GM12801 (cell line): ENCODE measurements around the gene KIF21B.

Source experiments
- TF ChIP-seq, protein P1 (sequence below): IDR thresholded peaks from one replicate; pipeline ENCODE4 v1.5.1; 2011; ENCODE audit warnings: control low read depth; ENCODE audit not compliant: insufficient read length; ENCODE audit errors: extremely low read depth

Gene KIF21B

DNA sequence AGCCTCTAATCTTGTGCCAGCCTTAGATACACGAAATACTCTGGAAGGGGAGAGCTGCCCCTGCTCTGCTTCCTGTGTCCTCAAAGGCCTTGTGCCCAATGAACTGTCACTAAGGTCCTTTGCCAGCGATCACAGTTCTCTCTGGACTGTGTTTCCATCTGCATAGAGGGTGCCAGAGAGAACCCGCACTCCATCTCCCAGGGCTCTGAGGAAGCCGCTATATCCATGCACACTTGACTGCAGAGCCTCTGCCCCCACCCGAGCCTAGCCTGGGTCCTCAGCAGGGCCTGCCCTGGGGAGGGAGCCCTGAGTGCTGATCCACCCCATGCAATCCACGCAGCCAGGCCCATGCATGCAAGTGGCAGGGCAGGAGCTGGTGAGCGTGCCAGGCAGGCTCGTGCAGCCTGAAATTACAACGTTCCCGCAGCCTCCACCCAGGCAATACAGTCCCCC, 30.6 kb upstream of the KIF21B start:
- TF ChIP-seq, protein P1, sequence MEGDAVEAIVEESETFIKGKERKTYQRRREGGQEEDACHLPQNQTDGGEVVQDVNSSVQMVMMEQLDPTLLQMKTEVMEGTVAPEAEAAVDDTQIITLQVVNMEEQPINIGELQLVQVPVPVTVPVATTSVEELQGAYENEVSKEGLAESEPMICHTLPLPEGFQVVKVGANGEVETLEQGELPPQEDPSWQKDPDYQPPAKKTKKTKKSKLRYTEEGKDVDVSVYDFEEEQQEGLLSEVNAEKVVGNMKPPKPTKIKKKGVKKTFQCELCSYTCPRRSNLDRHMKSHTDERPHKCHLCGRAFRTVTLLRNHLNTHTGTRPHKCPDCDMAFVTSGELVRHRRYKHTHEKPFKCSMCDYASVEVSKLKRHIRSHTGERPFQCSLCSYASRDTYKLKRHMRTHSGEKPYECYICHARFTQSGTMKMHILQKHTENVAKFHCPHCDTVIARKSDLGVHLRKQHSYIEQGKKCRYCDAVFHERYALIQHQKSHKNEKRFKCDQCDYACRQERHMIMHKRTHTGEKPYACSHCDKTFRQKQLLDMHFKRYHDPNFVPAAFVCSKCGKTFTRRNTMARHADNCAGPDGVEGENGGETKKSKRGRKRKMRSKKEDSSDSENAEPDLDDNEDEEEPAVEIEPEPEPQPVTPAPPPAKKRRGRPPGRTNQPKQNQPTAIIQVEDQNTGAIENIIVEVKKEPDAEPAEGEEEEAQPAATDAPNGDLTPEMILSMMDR, result no peak

DNA sequence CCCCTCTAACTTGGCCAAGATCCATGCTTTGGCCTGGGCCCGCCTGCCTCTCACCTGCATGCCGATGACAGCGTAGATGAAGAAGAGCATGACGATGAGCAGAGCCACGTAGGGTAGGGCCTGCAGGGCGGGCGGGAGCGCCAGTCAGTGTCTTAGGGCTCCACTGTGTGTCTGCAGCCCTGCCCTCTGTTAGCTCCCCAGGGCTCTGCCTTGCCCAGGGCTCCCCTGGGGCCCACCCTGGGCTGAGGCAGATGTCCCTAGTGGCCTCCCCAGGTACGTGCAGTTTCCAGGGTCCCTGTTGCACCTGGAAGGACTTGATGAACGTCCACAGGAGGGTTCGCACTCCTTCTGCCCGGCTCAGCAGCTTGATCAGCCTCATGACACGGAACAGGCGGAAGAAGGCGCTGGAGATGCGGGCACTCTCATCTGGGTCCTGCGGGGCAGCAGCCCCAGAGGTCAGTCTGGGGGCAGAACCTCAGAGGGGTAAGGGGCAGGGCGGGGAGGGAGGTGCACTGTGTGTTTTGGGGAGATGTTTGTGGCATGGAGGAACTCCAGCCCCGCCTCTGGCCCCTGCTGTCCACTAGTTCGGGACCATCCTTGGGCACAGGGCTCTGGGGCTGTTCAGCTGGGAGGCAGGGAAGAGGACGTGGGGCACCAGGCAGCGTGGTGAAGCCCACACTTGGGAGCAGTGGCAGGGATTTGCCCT, 29.8 kb upstream of the KIF21B start:
- TF ChIP-seq, protein P1, result no peak

DNA sequence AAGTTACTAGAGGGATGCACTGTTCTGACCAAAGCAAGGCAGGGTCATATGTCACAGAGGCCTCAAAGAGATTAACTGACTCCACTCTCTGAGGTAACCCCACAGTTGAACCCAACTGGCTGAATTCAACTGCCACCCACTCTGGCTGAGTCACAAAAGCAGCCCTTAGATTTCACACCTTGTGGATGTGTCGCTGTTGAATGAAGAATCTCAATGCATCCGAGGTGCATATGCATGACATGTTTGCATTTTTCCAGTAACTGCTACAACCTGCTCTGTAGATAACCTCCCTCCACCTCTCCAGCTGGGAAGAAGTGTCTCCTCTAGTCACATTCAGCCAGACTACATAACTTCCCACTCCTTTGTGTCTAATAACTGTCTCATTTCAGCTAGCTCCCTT, 27.9 kb upstream of the KIF21B start:
- TF ChIP-seq, protein P1, result no peak

DNA sequence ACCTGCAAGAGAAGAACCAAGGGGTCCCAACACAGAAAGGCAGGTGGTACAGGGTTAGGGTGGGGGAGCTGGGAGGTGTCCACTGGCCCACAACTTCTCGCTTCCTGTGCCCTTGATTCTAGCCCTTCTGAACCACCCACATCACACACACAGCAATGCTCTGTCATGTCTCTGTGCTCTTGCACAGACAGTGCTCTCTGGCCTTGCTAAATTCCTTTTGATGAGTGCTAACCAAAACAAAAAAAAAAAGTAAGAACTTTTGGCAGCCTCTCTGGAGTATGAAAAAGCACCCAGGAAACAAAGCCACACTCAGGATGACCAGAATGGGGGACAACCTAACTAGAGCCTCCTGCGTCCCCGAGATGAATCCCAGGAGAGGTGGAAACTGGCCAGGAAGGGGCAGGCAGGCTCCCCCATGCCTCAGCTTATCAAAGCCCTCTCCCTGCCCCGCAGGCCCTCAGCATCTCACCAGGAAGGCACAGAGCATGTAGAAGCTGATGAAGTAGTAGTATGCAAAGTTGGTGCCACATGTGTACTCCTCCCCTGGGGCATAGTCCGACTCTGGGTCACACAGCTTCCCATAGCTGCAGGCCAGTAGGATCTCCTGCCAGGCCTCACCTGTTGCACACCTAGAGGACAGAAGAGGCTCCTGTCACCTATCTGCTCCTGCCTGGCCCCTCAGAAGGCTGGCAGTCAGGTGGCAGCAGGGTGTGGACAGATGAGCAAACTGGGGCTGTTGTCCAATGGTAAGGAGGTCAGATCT, 27.2 kb upstream of the KIF21B start:
- TF ChIP-seq, protein P1, result no peak

DNA sequence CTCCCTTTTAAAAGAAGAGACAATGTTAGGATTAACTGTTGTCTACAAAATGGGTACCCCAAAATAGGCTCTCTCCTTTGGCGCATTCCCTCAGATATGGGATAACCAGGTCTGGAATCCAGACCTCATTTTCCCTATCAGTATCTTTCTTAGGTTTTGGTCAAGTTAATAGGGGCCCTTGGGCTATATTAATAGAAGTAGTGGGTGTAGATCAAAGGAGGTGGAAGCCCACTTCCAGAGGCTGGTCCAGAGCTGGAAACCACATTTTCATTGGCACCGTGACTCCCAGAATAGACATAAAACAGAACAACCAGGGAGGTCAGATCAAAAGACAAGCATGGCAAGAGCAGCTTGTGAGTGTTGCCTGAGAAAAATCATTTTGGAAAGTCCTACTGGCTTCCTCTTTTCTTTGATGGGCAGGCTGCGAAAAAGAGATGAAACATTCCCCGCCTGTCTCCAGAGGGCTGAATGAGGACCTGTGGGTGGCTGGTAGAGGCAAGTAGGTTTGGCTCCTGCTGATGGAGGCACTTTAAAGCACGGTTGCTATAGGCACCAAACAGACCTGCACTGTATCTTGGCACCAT, 25.8 kb upstream of the KIF21B start:
- TF ChIP-seq, protein P1, result no peak

DNA sequence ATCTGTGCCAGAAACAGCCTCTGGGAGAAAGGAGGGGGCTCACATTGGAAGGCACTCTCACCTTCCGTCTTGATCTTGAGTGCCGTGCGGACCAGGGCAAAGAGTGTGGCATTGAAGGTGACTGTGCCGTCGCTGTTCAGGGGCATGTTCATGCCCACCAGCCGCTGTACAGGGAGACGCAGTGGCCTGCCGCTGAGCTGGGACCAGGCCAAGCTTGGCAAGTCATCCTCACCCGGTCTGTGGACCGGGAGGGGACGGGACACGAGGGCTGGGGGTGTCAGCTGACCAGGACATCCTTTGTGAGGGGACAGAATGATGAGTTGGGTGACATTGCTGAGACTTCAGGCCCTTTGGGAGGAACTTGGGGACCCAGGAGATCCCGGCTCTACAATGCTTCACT, 25.0 kb upstream of the KIF21B start:
- TF ChIP-seq, protein P1, result no peak

DNA sequence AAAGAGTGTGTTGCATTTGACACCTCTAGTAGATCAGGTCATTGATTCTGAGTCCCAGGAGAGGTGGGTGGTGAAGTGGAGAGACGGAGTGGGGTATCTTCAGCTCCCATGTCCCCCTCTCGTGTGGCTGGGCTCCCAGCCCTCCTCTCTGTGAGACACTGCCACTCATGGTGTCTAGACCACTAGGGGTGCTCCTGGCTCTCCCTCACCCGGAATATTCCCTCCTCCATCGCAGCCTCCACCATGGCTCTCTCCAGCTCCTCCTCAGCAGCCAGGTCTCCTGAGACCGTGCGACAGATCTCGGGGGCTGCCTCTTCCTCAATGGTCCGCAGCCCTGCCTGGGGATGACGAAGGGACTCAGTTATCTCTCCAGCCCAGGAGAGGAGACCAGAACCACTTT, 20.6 kb upstream of the KIF21B start:
- TF ChIP-seq, protein P1, result no peak
